Activated T-helper 1 cell treated with anti-CD3 and anti-CD28 coated beads, Interleukin-12 subunit alpha, Interleukin-12 subunit beta, Interleukin-2, Interleukin-4 antibody, amounts not matched to agents 30 ng/mL and 10 ng/mL and 1 ng/mL, durations not matched to agents 14 hours and 24 hours and 36 hours (primary cell): ENCODE measurements around the gene KIF6. TPM values are rescaled to one million over a fixed set of nuclear protein-coding genes. Genes with fewer than 3 reads are reported as not detected.

Experiments used
- DNase-seq: peaks from one replicate; pipeline ENCODE4 v3.0.0; 2021; ENCODE audit warnings: low spot score
- H3K27ac Mint-ChIP-seq: one replicate; pipeline ENCODE4 v1.8.0; 2021; ENCODE audit warnings: mild to moderate bottlenecking, mixed read lengths
- H3K27me3 Mint-ChIP-seq: one replicate; pipeline ENCODE4 v1.8.0; 2022; ENCODE audit warnings: mild to moderate bottlenecking, moderate library complexity, mixed read lengths; ENCODE audit not compliant: insufficient read depth
- H3K36me3 Mint-ChIP-seq: one replicate; pipeline ENCODE4 v1.8.0; 2021; ENCODE audit warnings: low read depth, mixed read lengths
- H3K4me1 Mint-ChIP-seq: one replicate; pipeline ENCODE4 v1.8.0; 2021; ENCODE audit warnings: low read depth, mixed read lengths
- H3K4me3 Mint-ChIP-seq: one replicate; pipeline ENCODE4 v1.8.0; 2021; ENCODE audit warnings: mild to moderate bottlenecking, moderate library complexity, mixed read lengths
- H3K9me3 Mint-ChIP-seq: one replicate; pipeline ENCODE4 v1.8.0; 2021; ENCODE audit warnings: mixed read lengths
- intact Hi-C: fragments of 100-400 bp; cut with micrococcal nuclease; formaldehyde crosslinking; loops from one replicate; pipeline ENCODE4 v1.15.1; 2024
- total RNA-seq: library from RNA; stranded (reverse); gene quantifications from 2 replicates; pipeline ENCODE4 v1.2.3, GENCODE V29; 2022

Gene KIF6
- total RNA-seq, 1 donor from 2014 or later = 0.08 TPM

DNA sequence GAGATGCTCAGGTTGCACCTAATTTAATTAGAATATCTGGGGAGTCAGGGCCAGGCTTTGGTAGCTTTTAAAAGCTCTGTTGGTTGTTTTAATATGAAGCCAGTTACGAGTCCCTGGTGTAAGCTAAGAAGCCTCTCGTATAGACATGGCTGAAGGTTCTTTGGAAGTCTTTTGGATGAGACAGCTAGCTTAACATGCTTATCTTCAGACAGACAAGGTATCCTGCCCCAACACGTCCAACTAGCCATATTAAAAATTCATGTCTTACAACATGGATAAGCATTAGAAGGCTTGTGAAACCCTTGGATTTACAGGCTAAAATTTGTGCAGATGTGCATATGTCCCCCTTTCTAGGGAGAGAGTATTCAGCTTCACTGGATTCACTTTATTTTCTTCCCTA, 297.1 kb downstream of the KIF6 start:
- intact Hi-C loops = no loop called here
- H3K27me3 Mint-ChIP-seq = peaks cover 4% of the 10 kb centered on the region
- no peaks in the 10 kb centered on the region for H3K9me3 Mint-ChIP-seq

DNA sequence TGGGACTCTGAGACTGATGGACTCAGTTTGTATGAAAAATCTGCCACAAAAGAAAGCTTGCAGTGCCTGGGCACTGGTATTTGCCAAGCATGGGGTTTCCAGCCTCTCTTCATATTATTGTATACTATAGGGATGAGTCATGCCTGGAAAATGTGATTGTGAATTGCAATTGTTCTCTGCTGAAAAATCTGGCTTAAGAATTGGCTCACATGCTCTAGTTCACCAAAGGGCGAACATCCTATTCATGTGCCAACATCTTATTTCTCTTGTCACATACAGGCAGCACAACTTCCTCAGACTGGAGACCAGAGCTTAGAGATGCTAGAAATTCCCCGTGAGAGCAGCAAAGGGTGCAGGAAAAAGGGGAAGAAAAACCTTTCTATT, 299.1 kb downstream of the KIF6 start:
- Mint-ChIP-seq H3K4me1 (no peaks in the 10 kb centered on the region), H3K4me3 (no peak overlapping the region), H3K27ac (no peak overlapping the region), H3K36me3 (no peaks in the 10 kb centered on the region), H3K9me3 (no peaks in the 10 kb centered on the region), H3K27me3 (peaks cover 3% of the 10 kb centered on the region)
- intact Hi-C loops = no loop called here
- no peak for DNase-seq

More for the DNA sequence above, 297.1 kb downstream of the KIF6 start:
- Mint-ChIP-seq H3K27ac (no peak overlapping the region), H3K4me1 (no peaks in the 10 kb centered on the region), H3K4me3 (no peak overlapping the region), H3K36me3 (no peaks in the 10 kb centered on the region)
- no peak for DNase-seq

DNA sequence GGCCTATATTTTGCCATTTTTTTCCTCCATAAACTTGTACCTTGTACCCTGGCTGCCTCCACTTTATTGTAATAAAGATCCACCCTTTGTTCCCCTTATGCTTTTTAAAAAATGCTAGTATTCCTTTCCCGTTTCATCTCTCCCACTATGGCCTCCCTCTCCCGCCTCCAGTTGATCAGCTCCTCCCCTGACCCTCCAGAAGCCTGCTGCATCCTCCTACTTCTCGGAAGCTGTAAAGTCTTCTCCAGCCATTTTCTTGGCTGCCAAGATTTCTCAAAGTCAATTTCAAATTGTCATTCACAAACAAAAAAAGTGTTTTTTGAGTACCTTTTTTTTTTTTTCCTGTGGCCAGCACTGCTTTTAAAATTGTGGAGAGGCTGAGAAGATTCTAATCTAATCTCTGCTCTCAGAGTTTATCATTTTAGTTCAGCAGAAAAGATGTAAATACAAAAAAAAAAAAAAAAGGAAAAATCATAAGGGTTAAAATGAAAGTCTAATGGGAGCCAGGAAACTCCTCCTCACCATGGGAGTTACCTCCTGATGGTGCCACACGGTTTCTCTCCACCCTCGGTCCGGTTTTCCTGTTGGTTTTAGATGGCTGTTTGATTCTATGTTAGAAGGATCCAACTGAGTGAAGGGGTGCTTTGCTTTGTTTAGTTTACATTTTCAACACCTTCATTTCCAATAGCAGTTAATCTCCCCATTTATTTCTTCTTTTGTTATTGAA, 299.7 kb downstream of the KIF6 start:
- Mint-ChIP-seq H3K4me1 (no peaks in the 10 kb centered on the region), H3K36me3 (no peaks in the 10 kb centered on the region), H3K27me3 (peaks cover 3% of the 10 kb centered on the region), H3K4me3 (no peak overlapping the region), H3K9me3 (no peaks in the 10 kb centered on the region), H3K27ac (no peak overlapping the region)
- DNase-seq = no peak
- intact Hi-C loops = no loop called here

DNA sequence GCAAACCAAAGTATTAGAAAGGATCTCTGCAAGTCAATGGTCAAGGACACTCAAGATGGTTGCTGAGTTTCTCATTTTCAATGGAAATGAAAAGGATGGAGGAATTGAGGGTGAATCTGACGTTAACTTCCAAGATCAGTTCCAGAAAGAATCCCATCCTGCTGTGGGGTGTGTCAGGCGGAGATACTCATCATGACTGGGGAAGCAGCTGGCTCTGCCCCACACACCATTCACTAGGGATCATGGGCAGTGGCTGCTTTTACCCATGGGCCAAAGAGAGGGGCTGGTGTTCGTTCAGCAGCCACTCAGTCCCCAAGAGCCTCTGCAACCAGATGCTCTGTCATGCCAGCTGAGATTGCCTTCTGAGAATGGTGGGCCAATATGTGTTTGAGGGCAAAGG, 300.4 kb downstream of the KIF6 start:
- no peaks in the 10 kb centered on the region for H3K36me3 Mint-ChIP-seq
- no peak overlapping the region for H3K4me3 Mint-ChIP-seq
- no peaks in the 10 kb centered on the region for H3K9me3 Mint-ChIP-seq
- DNase-seq = no peak
- no peak overlapping the region for H3K27ac Mint-ChIP-seq
- intact Hi-C loops = no loop called here
- H3K4me1 Mint-ChIP-seq = no peaks in the 10 kb centered on the region
- peaks cover 3% of the 10 kb centered on the region for H3K27me3 Mint-ChIP-seq

DNA sequence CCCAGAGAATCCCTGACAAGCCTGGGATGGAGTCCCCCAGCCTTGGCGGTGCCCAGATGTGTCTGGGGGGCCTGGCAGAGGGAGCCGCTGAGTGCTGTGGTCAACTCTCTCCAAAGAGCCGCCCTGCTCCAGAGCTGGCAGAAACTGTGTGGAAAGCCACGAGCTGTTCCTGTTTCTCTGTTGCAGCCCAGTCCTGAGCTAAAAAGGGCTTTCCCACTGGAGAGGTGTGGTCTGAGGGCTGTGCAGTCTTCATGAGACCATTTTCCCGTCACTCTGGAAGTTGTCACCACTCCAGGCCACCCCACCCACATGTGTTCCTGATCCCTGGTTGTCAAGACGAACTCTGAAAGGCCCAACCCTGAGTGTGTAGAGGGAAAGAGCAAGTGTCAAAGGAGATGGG, 303.0 kb downstream of the KIF6 start:
- H3K36me3 Mint-ChIP-seq = no peaks in the 10 kb centered on the region
- no peaks in the 10 kb centered on the region for H3K4me1 Mint-ChIP-seq
- no peaks in the 10 kb centered on the region for H3K9me3 Mint-ChIP-seq

DNA sequence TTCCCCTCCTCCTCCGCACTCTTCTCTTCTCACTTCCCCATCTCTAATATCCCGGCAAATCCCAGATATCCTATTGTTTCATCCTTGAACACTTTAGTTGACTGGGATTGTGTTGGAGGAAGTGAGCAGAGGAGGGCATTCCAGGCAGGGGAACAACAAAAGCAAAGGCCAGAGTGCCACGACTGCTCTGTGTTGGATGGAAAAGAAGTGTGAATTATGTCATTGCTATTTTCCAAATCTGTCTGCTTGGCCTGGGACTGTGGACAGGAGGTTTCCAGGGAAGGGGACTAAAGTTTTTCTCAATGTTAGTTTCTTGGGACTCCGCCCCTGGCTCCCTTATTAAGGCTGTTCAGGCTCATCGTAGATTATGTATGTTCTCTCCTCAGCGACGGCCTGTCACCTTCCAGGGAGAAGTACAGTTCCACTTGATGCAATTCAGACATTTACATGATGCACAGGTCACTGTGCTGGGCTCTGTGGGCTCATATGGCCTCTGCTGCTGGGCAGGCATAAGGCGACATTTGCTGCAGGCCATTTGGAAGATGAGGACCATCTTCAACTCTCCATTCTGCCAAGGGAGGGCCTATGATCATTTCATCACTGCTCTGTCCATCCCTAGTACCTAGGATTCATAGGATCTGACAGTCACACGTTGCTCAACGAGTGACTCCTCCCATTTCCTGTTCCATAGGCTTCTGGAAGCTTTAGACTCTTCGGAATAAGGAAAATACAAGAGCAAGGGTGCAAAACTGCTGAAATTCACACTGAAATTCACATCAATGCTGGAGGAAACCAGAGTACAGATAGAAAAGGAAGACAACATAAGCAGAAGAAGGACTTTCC, 303.6 kb downstream of the KIF6 start:
- no peaks in the 10 kb centered on the region for H3K9me3 Mint-ChIP-seq
- H3K36me3 Mint-ChIP-seq = no peaks in the 10 kb centered on the region
- DNase-seq = no peak
- no peak overlapping the region for H3K4me3 Mint-ChIP-seq
- H3K27me3 Mint-ChIP-seq = peaks cover 5% of the 10 kb centered on the region
- intact Hi-C loops = no loop called here
- H3K27ac Mint-ChIP-seq = no peak overlapping the region
- no peaks in the 10 kb centered on the region for H3K4me1 Mint-ChIP-seq

More for the DNA sequence above, 303.0 kb downstream of the KIF6 start:
- intact Hi-C loops = no loop called here
- Mint-ChIP-seq H3K4me3 (no peak overlapping the region), H3K27ac (no peak overlapping the region), H3K27me3 (peaks cover 5% of the 10 kb centered on the region)
- DNase-seq = no peak

DNA sequence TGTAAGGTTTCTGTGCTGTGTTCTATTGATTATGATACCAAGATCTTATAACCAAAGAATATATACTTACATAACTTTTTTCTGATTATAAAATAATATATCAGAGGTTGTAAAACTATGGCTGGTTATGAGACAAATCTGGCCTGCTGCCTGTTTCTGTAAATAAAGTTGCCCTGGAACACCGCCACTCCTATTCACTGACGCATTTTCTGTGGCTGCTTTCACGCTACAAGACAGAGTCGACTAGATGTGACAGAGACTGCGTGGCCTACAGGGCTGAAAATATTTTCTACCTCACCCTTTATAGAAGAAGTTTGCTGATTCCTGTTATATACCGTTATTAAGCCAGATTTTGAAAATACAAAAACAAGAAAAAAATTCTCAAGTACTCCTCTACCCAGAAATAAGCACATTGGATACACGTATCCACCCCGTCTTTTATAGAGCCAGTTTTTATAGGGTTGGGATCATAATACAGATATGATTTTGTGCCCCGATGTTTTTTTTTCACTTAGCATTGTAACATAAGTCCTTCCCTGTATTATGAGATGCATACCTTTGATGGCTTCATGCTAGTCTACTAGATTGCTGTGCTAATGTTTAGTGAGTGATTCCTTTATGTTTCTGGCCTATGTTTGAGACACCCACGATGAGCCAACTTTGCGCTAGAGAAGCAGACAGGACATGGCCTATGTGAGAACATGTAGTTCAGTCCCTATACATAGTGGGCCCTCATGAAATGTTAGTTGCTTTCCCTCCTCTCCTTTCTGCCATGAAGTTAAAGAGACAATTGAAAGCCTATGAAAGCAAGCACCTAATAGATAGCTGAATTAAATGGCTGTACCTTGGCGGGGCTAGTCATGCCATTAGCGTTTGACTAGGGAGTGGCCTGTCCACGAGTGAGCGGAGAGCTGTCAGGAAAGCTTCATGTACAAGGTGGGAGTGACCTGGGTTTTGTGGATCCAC, 304.6 kb downstream of the KIF6 start:
- H3K4me3 Mint-ChIP-seq = no peak overlapping the region
- peaks cover 2% of the 10 kb centered on the region for H3K27me3 Mint-ChIP-seq
- DNase-seq = no peak
- no peaks in the 10 kb centered on the region for H3K36me3 Mint-ChIP-seq
- intact Hi-C loops = no loop called here
- H3K4me1 Mint-ChIP-seq = no peaks in the 10 kb centered on the region
- H3K27ac Mint-ChIP-seq = no peak overlapping the region
- no peaks in the 10 kb centered on the region for H3K9me3 Mint-ChIP-seq

DNA sequence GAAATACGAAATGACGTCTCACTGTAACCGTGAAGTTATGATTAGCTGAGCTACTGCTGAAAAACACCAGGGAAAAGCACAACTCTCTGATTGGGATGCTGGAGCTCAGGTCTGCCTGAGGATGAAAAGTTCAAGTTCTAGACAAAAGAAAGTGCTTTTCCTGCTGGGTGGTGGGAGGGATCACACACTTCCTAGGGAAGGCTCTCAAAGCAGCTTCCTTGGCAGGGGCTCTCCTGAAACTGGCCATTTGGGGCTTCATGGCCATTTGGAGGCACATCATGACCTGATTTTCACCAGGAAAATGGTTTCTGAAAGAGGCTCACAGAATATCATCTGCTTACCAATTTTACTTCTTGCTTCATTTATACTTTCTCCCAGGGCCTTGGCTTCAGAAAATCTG, 305.6 kb downstream of the KIF6 start:
- Mint-ChIP-seq H3K9me3 (no peaks in the 10 kb centered on the region), H3K4me3 (no peak overlapping the region), H3K36me3 (no peaks in the 10 kb centered on the region), H3K27me3 (peaks cover 2% of the 10 kb centered on the region), H3K4me1 (no peaks in the 10 kb centered on the region), H3K27ac (no peak overlapping the region)
- DNase-seq = no peak
- intact Hi-C loops = no loop called here

DNA sequence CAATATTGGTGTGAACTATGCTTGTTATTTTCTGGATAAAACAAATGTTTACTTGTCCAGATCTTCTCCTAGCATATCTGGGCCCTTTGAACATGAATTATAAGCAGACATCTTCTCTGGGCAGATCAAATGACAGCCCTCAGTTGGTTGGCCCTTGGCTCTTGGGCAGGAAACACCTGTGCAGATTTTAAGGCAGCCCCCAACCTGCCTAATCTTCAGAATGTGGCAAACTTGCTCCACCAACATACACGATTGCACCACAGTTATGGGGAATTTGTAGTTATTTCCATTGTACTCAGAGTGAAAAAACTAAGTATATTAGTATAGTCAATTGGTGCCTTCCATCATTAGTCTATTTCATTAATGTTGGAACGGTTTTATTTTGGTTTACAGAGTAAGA, 307.8 kb downstream of the KIF6 start:
- Mint-ChIP-seq H3K27me3 (peaks cover 4% of the 10 kb centered on the region), H3K4me3 (no peak overlapping the region), H3K4me1 (no peaks in the 10 kb centered on the region), H3K36me3 (no peaks in the 10 kb centered on the region), H3K27ac (no peak overlapping the region), H3K9me3 (no peaks in the 10 kb centered on the region)
- DNase-seq = no peak
- intact Hi-C loops = no loop called here

DNA sequence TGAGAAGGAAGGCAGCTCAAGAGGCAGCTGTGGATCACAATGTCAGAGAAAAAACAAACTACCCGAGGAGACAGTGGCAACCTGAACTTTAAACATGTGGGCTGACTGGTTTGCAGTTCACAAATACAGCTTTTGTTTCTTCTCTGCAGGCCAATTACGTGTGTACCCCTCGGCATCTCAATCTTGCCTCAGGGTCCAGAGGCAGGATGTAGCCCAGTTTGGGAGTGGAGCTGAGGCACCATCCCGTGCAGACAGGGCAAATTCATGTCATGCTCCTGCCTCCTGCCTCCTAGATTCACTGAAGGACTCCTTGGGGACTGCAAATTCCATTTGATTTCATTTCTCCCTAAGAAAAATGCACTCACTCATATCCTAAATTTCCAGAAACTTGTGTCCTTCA, 308.5 kb downstream of the KIF6 start:
- H3K27ac Mint-ChIP-seq = no peak overlapping the region
- intact Hi-C loops = no loop called here
- H3K36me3 Mint-ChIP-seq = no peaks in the 10 kb centered on the region
- H3K4me3 Mint-ChIP-seq = no peak overlapping the region
- no peaks in the 10 kb centered on the region for H3K4me1 Mint-ChIP-seq
- no peak for DNase-seq
- H3K27me3 Mint-ChIP-seq = peaks cover 4% of the 10 kb centered on the region
- H3K9me3 Mint-ChIP-seq = no peaks in the 10 kb centered on the region

DNA sequence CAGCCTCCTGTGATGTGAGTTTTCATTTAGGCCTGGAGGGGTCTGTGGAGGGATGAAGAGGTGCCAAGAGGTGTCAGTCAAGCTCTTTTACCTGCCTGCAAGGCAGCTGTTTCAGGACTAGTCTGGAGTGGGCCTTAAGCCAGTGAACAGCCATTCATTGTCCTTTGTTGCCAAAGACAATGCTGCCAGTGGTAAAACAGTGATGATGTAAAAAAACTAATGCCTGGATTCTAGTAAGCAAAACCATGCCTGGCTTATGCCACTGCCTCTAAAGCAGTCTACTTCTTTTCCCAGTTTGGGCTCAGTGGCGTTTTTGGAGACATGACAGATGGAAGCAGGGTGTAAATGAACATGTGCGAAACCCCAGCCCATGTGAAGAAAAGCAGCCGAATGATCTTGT, 309.2 kb downstream of the KIF6 start:
- Mint-ChIP-seq H3K27me3 (peaks cover 5% of the 10 kb centered on the region), H3K4me3 (no peak overlapping the region), H3K36me3 (no peaks in the 10 kb centered on the region), H3K9me3 (no peaks in the 10 kb centered on the region), H3K27ac (no peak overlapping the region), H3K4me1 (no peaks in the 10 kb centered on the region)
- no peak for DNase-seq
- intact Hi-C loops = no loop called here

DNA sequence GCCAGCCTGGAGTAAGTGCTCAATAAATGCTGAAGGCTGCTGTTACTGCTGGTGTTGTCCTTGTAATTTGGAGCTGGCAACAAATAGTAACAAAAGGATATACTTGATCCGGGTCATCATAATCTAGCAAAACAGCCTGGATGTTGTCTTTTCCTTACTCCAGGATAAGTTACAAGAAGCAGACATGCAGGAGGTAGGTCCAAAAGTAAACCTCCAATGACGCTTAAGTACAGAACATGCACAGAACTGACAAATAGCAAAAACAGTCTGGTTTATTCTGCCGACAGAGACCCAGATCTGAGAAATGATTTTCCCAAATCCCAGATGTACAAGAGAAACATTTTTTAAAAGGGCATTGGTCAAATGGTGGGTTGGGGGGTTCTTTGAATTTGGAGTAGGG, 309.7 kb downstream of the KIF6 start:
- Mint-ChIP-seq H3K9me3 (no peaks in the 10 kb centered on the region), H3K27me3 (peaks cover 8% of the 10 kb centered on the region), H3K4me1 (no peaks in the 10 kb centered on the region), H3K4me3 (no peak overlapping the region), H3K36me3 (no peaks in the 10 kb centered on the region), H3K27ac (no peak overlapping the region)
- intact Hi-C loops = no loop called here
- DNase-seq = no peak

DNA sequence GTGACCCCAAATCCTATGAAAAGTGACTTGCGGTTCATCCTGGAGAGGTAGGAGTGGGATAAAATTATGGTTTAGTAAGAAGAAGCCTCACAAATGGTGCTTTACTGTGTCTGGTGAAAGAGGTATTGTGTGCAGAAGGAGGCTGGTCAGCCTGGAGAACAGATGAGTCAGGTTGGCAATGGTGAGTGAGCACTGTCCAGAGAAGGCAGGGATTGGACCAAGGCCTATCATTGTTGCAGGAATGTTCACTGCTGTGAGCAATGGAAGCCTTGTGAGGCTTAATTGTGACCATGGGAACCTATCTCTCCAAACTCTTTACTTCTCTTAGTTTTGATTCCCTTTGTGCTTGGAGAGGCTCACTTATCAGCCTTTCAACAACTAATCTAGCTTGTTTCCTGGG, 313.7 kb downstream of the KIF6 start:
- no peak overlapping the region for H3K27ac Mint-ChIP-seq
- DNase-seq = no peak
- no peak overlapping the region for H3K4me3 Mint-ChIP-seq
- peaks cover 2% of the 10 kb centered on the region for H3K4me1 Mint-ChIP-seq
- peaks cover 9% of the 10 kb centered on the region for H3K27me3 Mint-ChIP-seq
- H3K36me3 Mint-ChIP-seq = no peaks in the 10 kb centered on the region
- intact Hi-C loops = no loop called here
- H3K9me3 Mint-ChIP-seq = no peaks in the 10 kb centered on the region
